GM23338 (cell line): ENCODE measurements around the gene OTOS. TPM values are rescaled to one million over a fixed set of nuclear protein-coding genes. Genes with fewer than 3 reads are reported as not detected.

Experiments
- ATAC-seq: fragments of 200-7000 bp; cut with Tn5 transposase; 3 replicates; pipeline ENCODE4 v1.9.1; 2020
- DNase-seq: peaks from one replicate; pipeline ENCODE4 v3.0.0-alpha.2; 2015; ENCODE audit warnings: low spot score
- H2AFZ ChIP-seq: fragments of 200-600 bp; sonication (generic); 2 replicates; pipeline ENCODE4 v1.8.0; 2016; ENCODE audit warnings: antibody characterized with exemption, mild to moderate bottlenecking, moderate library complexity
- H3F3A ChIP-seq: fragments of 200-600 bp; sonication (generic); replicated peaks from 2 replicates; pipeline ENCODE4 v1.8.0; 2017; ENCODE audit warnings: antibody characterized with exemption, mixed run types, low read depth
- H3K27ac ChIP-seq: fragments of 200-600 bp; sonication (generic); 2 replicates; pipeline ENCODE4 v1.6.1; 2016; ENCODE audit warnings: low read depth
- H3K27me3 ChIP-seq: fragments of 200-600 bp; sonication (generic); 2 replicates; pipeline ENCODE4 v1.8.0; 2016; ENCODE audit warnings: mild to moderate bottlenecking, mixed run types, moderate library complexity; ENCODE audit not compliant: insufficient read depth
- H3K36me3 ChIP-seq: fragments of 200-600 bp; sonication (generic); 2 replicates; pipeline ENCODE4 v1.8.0; 2016; ENCODE audit warnings: mild to moderate bottlenecking; ENCODE audit not compliant: insufficient read depth
- H3K4me1 ChIP-seq: fragments of 200-600 bp; sonication (generic); 2 replicates; pipeline ENCODE4 v1.8.0; 2016; ENCODE audit warnings: mild to moderate bottlenecking, moderate library complexity; ENCODE audit not compliant: insufficient read depth
- H3K4me2 ChIP-seq: fragments of 200-600 bp; sonication (generic); 2 replicates; pipeline ENCODE4 v1.7.1; 2017; ENCODE audit warnings: mixed run types
- H3K4me3 ChIP-seq: fragments of 200-600 bp; sonication (generic); 2 replicates; pipeline ENCODE4 v1.6.1; 2016; ENCODE audit warnings: mixed run types
- H3K79me2 ChIP-seq: fragments of 200-600 bp; sonication (generic); replicated peaks from 2 replicates; pipeline ENCODE4 v1.8.0; 2017; ENCODE audit warnings: mild to moderate bottlenecking; ENCODE audit not compliant: insufficient read depth
- H3K9me2 ChIP-seq: fragments of 200-600 bp; sonication (generic); 2 replicates; pipeline ENCODE4 v1.8.0; 2017; ENCODE audit not compliant: insufficient read depth
- H4K20me1 ChIP-seq: fragments of 200-600 bp; sonication (generic); replicated peaks from 2 replicates; pipeline ENCODE4 v1.8.0; 2017; ENCODE audit warnings: mild to moderate bottlenecking; ENCODE audit not compliant: insufficient read depth
- H3K27ac Mint-ChIP-seq: 2 replicates; pipeline ENCODE4 v1.8.0; 2020; ENCODE audit warnings: inconsistent platforms, mild to moderate bottlenecking, moderate library complexity, mixed read lengths
- H3K27me3 Mint-ChIP-seq: 3 replicates; pipeline ENCODE4 v1.8.0; 2022; ENCODE audit warnings: low read depth, mild to moderate bottlenecking, moderate library complexity, mixed read lengths, inconsistent platforms; ENCODE audit not compliant: insufficient read depth, poor library complexity
- H3K36me3 Mint-ChIP-seq: 3 replicates; pipeline ENCODE4 v1.8.0; 2021; ENCODE audit warnings: low read depth, mild to moderate bottlenecking, inconsistent platforms, moderate library complexity, mixed read lengths
- H3K4me1 Mint-ChIP-seq: 3 replicates; pipeline ENCODE4 v1.8.0; 2020; ENCODE audit warnings: mild to moderate bottlenecking, inconsistent platforms, mixed read lengths
- H3K4me3 Mint-ChIP-seq: 3 replicates; pipeline ENCODE4 v1.8.0; 2021; ENCODE audit warnings: moderate library complexity, mild to moderate bottlenecking, inconsistent platforms, mixed read lengths
- H3K9me3 Mint-ChIP-seq: 3 replicates; pipeline ENCODE4 v1.8.0; 2020; ENCODE audit warnings: moderate library complexity, mild to moderate bottlenecking, inconsistent platforms, mixed read lengths
- NANOG ChIP-seq: IDR thresholded peaks from 2 replicates; pipeline ENCODE4 v1.6.1; 2016; ENCODE audit warnings: antibody characterized with exemption, borderline replicate concordance
- POLR2AphosphoS5 ChIP-seq: IDR thresholded peaks from 2 replicates; pipeline ENCODE4 v1.6.1; 2016; ENCODE audit warnings: antibody characterized with exemption, low read depth
- STAT1 ChIP-seq: IDR thresholded peaks from one replicate; pipeline ENCODE4 v1.6.1; 2016; ENCODE audit warnings: antibody characterized with exemption; ENCODE audit not compliant: unreplicated experiment
- polyA plus RNA-seq: library from polyadenylated mRNA; unstranded; fragments of >200 nt; fragmentation: Nextera tagmentation; extraction: Ambion mirVana; gene quantifications from 2 replicates; pipeline ENCODE4 v1.2.1, GENCODE V29; 2016
- total RNA-seq: library from RNA; depleted of rRNA; stranded (reverse); fragments of >200 nt; shearing (Covaris generic); gene quantifications from 2 replicates; pipeline ENCODE4 v1.2.3, GENCODE V29; 2014
- TF ChIP-seq, protein P1 (sequence below): fragments of 250-450 bp; sonication (Bioruptor Pico); IDR thresholded peaks from 2 replicates; pipeline ENCODE4 v1.5.0; 2020; ENCODE audit warnings: mild to moderate bottlenecking, moderate library complexity
- TF ChIP-seq, protein P2 (sequence below): IDR thresholded peaks from one replicate; pipeline ENCODE4 v1.6.1; 2018; ENCODE audit warnings: antibody characterized with exemption; ENCODE audit not compliant: unreplicated experiment
- TF ChIP-seq, protein P3 (sequence below), 2 experiments: fragments of 200-600 bp in 1 of 2; sonication (generic) in 1 of 2; conservative IDR thresholded peaks; 2 replicates each; pipeline versions ENCODE4 v1.5.1 to v1.6.1; 2016 to 2017; ENCODE audit warnings: antibody characterized with exemption in 2 of 2, low read depth in 2 of 2, mild to moderate bottlenecking in 2 of 2, moderate library complexity in 1 of 2
- TF ChIP-seq, protein P4 (sequence below): IDR thresholded peaks from 2 replicates; pipeline ENCODE4 v1.6.1; 2016; ENCODE audit warnings: antibody characterized with exemption

The OTOS gene
- total and polyA plus RNA-seq, 2 experiments from 2014 or later: 0.40 TPM; not detected in 1

DNA sequence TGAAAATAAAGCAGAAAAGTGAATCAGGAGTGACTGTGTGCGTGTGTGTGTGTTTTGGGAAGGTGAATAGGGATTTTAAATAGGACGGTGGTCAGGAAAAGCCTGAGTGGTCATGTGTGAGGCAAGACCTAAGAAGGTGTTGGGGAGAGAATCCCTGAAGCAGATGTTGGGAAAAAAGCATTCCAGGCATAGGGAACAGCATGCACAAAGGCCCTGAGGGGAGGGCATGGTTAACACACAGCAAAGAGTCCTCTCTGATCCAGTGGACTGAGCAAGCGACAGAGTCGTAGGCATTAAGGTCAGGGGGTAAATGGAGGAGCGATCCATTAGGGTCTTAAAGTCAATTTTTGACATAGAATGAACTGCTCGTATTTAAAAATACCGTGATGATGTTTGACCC is 34.0 kb upstream of the OTOS start (continued):
- TF ChIP-seq, protein P1, sequence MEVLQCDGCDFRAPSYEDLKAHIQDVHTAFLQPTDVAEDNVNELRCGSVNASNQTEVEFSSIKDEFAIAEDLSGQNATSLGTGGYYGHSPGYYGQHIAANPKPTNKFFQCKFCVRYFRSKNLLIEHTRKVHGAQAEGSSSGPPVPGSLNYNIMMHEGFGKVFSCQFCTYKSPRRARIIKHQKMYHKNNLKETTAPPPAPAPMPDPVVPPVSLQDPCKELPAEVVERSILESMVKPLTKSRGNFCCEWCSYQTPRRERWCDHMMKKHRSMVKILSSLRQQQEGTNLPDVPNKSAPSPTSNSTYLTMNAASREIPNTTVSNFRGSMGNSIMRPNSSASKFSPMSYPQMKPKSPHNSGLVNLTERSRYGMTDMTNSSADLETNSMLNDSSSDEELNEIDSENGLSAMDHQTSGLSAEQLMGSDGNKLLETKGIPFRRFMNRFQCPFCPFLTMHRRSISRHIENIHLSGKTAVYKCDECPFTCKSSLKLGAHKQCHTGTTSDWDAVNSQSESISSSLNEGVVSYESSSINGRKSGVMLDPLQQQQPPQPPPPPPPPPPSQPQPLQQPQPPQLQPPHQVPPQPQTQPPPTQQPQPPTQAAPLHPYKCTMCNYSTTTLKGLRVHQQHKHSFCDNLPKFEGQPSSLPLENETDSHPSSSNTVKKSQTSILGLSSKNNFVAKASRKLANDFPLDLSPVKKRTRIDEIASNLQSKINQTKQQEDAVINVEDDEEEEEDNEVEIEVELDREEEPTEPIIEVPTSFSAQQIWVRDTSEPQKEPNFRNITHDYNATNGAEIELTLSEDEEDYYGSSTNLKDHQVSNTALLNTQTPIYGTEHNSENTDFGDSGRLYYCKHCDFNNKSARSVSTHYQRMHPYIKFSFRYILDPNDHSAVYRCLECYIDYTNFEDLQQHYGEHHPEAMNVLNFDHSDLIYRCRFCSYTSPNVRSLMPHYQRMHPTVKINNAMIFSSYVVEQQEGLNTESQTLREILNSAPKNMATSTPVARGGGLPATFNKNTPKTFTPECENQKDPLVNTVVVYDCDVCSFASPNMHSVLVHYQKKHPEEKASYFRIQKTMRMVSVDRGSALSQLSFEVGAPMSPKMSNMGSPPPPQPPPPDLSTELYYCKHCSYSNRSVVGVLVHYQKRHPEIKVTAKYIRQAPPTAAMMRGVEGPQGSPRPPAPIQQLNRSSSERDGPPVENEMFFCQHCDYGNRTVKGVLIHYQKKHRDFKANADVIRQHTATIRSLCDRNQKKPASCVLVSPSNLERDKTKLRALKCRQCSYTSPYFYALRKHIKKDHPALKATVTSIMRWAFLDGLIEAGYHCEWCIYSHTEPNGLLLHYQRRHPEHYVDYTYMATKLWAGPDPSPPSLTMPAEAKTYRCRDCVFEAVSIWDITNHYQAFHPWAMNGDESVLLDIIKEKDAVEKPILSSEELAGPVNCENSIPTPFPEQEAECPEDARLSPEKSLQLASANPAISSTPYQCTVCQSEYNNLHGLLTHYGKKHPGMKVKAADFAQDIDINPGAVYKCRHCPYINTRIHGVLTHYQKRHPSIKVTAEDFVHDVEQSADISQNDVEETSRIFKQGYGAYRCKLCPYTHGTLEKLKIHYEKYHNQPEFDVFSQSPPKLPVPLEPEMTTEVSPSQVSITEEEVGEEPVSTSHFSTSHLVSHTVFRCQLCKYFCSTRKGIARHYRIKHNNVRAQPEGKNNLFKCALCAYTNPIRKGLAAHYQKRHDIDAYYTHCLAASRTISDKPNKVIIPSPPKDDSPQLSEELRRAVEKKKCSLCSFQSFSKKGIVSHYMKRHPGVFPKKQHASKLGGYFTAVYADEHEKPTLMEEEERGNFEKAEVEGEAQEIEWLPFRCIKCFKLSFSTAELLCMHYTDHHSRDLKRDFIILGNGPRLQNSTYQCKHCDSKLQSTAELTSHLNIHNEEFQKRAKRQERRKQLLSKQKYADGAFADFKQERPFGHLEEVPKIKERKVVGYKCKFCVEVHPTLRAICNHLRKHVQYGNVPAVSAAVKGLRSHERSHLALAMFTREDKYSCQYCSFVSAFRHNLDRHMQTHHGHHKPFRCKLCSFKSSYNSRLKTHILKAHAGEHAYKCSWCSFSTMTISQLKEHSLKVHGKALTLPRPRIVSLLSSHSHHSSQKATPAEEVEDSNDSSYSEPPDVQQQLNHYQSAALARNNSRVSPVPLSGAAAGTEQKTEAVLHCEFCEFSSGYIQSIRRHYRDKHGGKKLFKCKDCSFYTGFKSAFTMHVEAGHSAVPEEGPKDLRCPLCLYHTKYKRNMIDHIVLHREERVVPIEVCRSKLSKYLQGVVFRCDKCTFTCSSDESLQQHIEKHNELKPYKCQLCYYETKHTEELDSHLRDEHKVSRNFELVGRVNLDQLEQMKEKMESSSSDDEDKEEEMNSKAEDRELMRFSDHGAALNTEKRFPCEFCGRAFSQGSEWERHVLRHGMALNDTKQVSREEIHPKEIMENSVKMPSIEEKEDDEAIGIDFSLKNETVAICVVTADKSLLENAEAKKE: no peak
- TF ChIP-seq NANOG (no peak), POLR2AphosphoS5 (no peak)
- TF ChIP-seq, protein P2, sequence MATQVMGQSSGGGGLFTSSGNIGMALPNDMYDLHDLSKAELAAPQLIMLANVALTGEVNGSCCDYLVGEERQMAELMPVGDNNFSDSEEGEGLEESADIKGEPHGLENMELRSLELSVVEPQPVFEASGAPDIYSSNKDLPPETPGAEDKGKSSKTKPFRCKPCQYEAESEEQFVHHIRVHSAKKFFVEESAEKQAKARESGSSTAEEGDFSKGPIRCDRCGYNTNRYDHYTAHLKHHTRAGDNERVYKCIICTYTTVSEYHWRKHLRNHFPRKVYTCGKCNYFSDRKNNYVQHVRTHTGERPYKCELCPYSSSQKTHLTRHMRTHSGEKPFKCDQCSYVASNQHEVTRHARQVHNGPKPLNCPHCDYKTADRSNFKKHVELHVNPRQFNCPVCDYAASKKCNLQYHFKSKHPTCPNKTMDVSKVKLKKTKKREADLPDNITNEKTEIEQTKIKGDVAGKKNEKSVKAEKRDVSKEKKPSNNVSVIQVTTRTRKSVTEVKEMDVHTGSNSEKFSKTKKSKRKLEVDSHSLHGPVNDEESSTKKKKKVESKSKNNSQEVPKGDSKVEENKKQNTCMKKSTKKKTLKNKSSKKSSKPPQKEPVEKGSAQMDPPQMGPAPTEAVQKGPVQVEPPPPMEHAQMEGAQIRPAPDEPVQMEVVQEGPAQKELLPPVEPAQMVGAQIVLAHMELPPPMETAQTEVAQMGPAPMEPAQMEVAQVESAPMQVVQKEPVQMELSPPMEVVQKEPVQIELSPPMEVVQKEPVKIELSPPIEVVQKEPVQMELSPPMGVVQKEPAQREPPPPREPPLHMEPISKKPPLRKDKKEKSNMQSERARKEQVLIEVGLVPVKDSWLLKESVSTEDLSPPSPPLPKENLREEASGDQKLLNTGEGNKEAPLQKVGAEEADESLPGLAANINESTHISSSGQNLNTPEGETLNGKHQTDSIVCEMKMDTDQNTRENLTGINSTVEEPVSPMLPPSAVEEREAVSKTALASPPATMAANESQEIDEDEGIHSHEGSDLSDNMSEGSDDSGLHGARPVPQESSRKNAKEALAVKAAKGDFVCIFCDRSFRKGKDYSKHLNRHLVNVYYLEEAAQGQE: no peak

DNA sequence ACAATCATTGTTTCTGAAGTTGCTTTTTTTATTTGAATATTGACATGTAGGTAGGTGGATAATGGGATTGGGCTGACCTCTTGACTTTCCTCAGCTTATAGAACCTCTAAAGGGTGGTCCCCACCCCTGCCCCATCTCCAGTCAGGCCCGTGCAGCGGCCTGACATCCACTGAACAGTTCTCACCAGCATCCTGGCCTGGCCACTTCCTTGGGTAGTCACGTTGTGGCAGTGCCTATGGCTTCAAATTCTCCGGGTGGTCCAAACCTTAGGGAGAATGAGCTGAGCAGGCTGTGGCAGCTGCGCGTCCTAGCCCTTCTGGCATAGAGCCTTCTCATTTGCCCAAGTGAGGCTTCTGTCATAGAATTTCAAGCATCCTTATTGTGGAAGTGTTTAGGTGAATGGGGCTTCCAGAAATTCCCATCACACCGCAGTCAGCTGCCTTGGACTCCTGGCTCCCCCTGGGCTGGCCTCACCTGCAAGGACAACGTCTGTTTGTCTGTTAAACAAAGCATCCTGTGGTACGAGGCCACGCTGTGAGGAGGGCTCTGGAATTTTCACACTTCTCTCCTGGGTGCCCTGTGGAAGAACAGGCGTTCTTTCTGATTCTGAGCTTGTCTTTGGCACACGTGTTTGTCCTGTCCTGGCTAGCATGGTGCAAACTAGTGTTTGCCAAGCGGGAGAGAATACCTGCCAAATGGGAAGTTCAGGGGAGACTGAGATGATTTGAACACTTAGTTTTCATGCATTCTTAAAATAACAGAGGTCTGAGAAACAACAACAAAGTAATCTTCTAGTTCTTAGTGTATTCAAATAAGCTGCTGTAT is 31.8 kb upstream of the OTOS start:
- ATAC-seq (no peak), DNase-seq (no peak)
- Histone ChIP-seq H3K79me2 (no peaks in the 10 kb centered on the region), H3K4me1 (no peaks in the 10 kb centered on the region), H3K27ac (no peak overlapping the region), H3K27me3 (no peaks in the 10 kb centered on the region), H3K4me3 (no peak overlapping the region), H2AFZ (no peak overlapping the region), H4K20me1 (no peaks in the 10 kb centered on the region), H3F3A (no peaks in the 10 kb centered on the region), H3K4me2 (no peak overlapping the region), H3K9me2 (no peaks in the 10 kb centered on the region), H3K36me3 (no peaks in the 10 kb centered on the region)
- Mint-ChIP-seq H3K27me3 (peaks cover 2% of the 10 kb centered on the region), H3K36me3 (no peaks in the 10 kb centered on the region), H3K27ac (no peak overlapping the region), H3K4me1 (no peaks in the 10 kb centered on the region), H3K9me3 (no peaks in the 10 kb centered on the region), H3K4me3 (no peak overlapping the region)
- TF ChIP-seq, protein P3, sequence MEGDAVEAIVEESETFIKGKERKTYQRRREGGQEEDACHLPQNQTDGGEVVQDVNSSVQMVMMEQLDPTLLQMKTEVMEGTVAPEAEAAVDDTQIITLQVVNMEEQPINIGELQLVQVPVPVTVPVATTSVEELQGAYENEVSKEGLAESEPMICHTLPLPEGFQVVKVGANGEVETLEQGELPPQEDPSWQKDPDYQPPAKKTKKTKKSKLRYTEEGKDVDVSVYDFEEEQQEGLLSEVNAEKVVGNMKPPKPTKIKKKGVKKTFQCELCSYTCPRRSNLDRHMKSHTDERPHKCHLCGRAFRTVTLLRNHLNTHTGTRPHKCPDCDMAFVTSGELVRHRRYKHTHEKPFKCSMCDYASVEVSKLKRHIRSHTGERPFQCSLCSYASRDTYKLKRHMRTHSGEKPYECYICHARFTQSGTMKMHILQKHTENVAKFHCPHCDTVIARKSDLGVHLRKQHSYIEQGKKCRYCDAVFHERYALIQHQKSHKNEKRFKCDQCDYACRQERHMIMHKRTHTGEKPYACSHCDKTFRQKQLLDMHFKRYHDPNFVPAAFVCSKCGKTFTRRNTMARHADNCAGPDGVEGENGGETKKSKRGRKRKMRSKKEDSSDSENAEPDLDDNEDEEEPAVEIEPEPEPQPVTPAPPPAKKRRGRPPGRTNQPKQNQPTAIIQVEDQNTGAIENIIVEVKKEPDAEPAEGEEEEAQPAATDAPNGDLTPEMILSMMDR (conservative IDR thresholded peaks at IDR 0.05; ENCODE audit: low read depth in 2 of 2): no peak
- TF ChIP-seq POLR2AphosphoS5 (no peak), STAT1 (no peak)
- TF ChIP-seq, protein P2: no peak
- TF ChIP-seq, protein P4, sequence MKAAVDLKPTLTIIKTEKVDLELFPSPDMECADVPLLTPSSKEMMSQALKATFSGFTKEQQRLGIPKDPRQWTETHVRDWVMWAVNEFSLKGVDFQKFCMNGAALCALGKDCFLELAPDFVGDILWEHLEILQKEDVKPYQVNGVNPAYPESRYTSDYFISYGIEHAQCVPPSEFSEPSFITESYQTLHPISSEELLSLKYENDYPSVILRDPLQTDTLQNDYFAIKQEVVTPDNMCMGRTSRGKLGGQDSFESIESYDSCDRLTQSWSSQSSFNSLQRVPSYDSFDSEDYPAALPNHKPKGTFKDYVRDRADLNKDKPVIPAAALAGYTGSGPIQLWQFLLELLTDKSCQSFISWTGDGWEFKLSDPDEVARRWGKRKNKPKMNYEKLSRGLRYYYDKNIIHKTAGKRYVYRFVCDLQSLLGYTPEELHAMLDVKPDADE: no peak
